Keratinocyte (primary cell): ENCODE measurements around the gene TRPM2. TPM values are rescaled to one million over a fixed set of nuclear protein-coding genes. Genes with fewer than 3 reads are reported as not detected.

Experiments used
- DNase-seq: peaks from one replicate; pipeline ENCODE4 v3.0.0-alpha.2; 2011; ENCODE audit warnings: low read depth, missing footprints, low spot score
- FAIRE-seq: peaks from 2 replicates; lab custom pipeline; 2011; peaks lifted over from hg19 to GRCh38; lab: Jason Lieb, UNC
- H2AFZ ChIP-seq: 2 replicates; pipeline ENCODE4 v1.6.0; 2012; ENCODE audit warnings: low read length, control low read depth, inconsistent platforms; ENCODE audit not compliant: control insufficient read depth
- H3K27ac ChIP-seq: 2 replicates; pipeline ENCODE4 v1.5.1; 2011; ENCODE audit warnings: low read length; ENCODE audit not compliant: control insufficient read depth, insufficient read depth
- H3K27me3 ChIP-seq: 3 replicates; pipeline ENCODE4 v1.6.0; 2011; ENCODE audit warnings: low read length; ENCODE audit not compliant: control insufficient read depth, insufficient read depth; ENCODE audit errors: extremely low read depth
- H3K36me3 ChIP-seq, 2 experiments: 2 replicates in 1 of 2; 3 replicates in 1 of 2; pipeline ENCODE4 v1.5.1; 2011; ENCODE audit warnings: low read length in 2 of 2, mild to moderate bottlenecking in 1 of 2; ENCODE audit not compliant: control insufficient read depth in 2 of 2, insufficient read depth in 2 of 2; ENCODE audit errors: extremely low read depth in 1 of 2
- H3K4me1 ChIP-seq: 3 replicates; pipeline ENCODE4 v1.5.1; 2011; ENCODE audit warnings: low read length; ENCODE audit not compliant: control insufficient read depth, insufficient read depth; ENCODE audit errors: extremely low read depth
- H3K4me2 ChIP-seq: 3 replicates; pipeline ENCODE4 v1.6.0; 2011; ENCODE audit warnings: low read depth, low read length; ENCODE audit not compliant: control insufficient read depth, insufficient read depth; ENCODE audit errors: extremely low read depth
- H3K4me3 ChIP-seq, 3 experiments: fragments of 200-600 bp in 1 of 3; sonication (generic) in 1 of 3; 2 replicates in 2 of 3; 3 replicates in 1 of 3; pipeline ENCODE4 v1.5.1; 2011 to 2016; ENCODE audit warnings: low read length in 3 of 3, mild to moderate bottlenecking in 3 of 3, control low read depth in 2 of 3, inconsistent platforms in 1 of 3, low read depth in 1 of 3, mixed read lengths in 1 of 3, mixed run types in 1 of 3, moderate library complexity in 1 of 3; ENCODE audit not compliant: control insufficient read depth in 2 of 3, insufficient read depth in 2 of 3; ENCODE audit errors: extremely low read depth in 1 of 3
- H3K79me2 ChIP-seq: 2 replicates; pipeline ENCODE4 v1.6.0; 2012; ENCODE audit warnings: low read length; ENCODE audit not compliant: control insufficient read depth, insufficient read depth
- H3K9ac ChIP-seq: 3 replicates; pipeline ENCODE4 v1.6.0; 2011; ENCODE audit warnings: low read length; ENCODE audit not compliant: control insufficient read depth, insufficient read depth; ENCODE audit errors: extremely low read depth
- H3K9me1 ChIP-seq: 3 replicates; pipeline ENCODE4 v1.6.0; 2011; ENCODE audit warnings: low read length; ENCODE audit not compliant: control insufficient read depth, insufficient read depth; ENCODE audit errors: extremely low read depth
- H3K9me3 ChIP-seq: 2 replicates; pipeline ENCODE4 v1.5.1; 2012; ENCODE audit warnings: low read depth, low read length; ENCODE audit not compliant: control insufficient read depth
- H4K20me1 ChIP-seq: 3 replicates; pipeline ENCODE4 v1.6.0; 2011; ENCODE audit warnings: low read length; ENCODE audit not compliant: control insufficient read depth, insufficient read depth; ENCODE audit errors: extremely low read depth
- CTCF ChIP-seq, 3 experiments: IDR thresholded peaks in 1 of 3; conservative IDR thresholded peaks in 1 of 3; optimal IDR thresholded peaks in 1 of 3; 2 replicates in 2 of 3; 3 replicates in 1 of 3; pipeline versions ENCODE3 to v1.5.1; 2011; ENCODE audit warnings: low read length in 3 of 3, mild to moderate bottlenecking in 3 of 3, moderate library complexity in 2 of 3, control low read depth in 1 of 3, inconsistent platforms in 1 of 3; ENCODE audit not compliant: insufficient read depth in 2 of 3; ENCODE audit errors: extremely low read depth in 1 of 3
- EZH2 ChIP-seq: IDR thresholded peaks from one replicate; pipeline ENCODE4 v1.6.1; 2012; ENCODE audit warnings: inconsistent platforms, mild to moderate bottlenecking, low read length, moderate library complexity
- dilution Hi-C: fragments of 300-500 bp; cut with MboI; formaldehyde crosslinking; loops from one replicate; pipeline ENCODE4 v1.7.0; 2020; ENCODE audit warnings: low sequenced_read_pairs; ENCODE audit not compliant: extremely low pct_ligation_motif_present
- polyA plus RNA-seq, 5 experiments: library from polyadenylated mRNA; depleted of rRNA in 3 of 5; stranded (reverse) in 3 of 5; stranded (forward) in 1 of 5; unstranded in 1 of 5; fragments of >200 nt; gene quantifications; 1 replicate in 1 of 5; 2 replicates in 3 of 5; 3 replicates in 1 of 5; pipeline versions ENCODE4 v1.2.1 to v1.2.3, GENCODE V29; 2011 to 2012; ENCODE audit warnings: missing spikeins in 2 of 5, low read depth in 1 of 5, low replicate concordance in 1 of 5

The TRPM2 gene
- polyA plus RNA-seq, 1 donor (not counting 4 experiments of a cell fraction or from before 2014, with no cell fraction given): 0.31 TPM

DNA sequence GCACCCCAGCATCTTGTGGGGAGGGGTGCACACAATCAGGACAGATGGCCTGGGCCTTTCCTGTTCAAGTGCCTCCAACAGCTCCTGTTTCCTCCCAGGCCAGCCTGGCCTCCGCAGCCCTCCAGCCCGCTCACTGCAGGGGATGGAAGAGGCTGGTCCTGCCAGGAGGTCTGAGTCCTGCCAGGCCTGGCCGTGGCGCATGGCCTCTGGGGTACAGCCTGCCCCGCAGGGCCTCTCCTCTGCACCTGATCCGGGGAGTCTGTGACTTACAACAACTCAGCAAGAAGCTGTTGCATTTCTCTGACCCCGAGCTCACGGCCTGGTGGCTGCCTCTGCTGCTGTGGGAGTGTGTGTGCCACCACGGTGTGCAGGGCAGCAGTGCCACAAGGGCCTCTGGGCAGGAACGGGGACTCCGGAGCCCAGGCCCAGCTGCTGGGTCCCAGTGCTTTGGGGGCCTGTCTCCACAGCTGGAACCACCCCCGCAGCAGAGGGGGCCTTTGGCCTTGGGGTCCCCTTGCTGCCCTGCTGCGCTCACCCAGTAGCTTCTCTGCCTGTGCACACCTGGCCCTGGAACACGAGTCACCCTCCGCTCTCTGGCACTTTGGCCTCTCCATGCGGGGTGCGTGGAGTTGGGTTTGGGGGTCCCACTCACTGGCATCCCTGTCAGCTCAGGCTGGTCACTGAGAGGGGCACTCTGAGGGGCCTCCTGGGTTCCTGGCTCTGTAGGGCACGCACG, 84.4 kb downstream of the TRPM2 start:
- no peak for FAIRE-seq
- dilution Hi-C loops: no loop called here

GRCh38 chr21:44438531-44439210, 85.2 kb downstream of the TRPM2 start:
- Histone ChIP-seq H3K4me2 (no peak overlapping the region), H4K20me1 (no peaks in the 10 kb centered on the region), H3K27me3 (peaks cover 16% of the 10 kb centered on the region), H2AFZ (no peak overlapping the region), H3K9me3 (no peaks in the 10 kb centered on the region), H3K9ac (no peak overlapping the region), H3K36me3 (no peaks in the 10 kb centered on the region), H3K27ac (no peak overlapping the region), H3K4me3 (no peak overlapping the region), H3K79me2 (no peaks in the 10 kb centered on the region), H3K4me1 (no peaks in the 10 kb centered on the region), H3K9me1 (no peaks in the 10 kb centered on the region)
- FAIRE-seq: no peak
- TF ChIP-seq CTCF (optimal IDR thresholded peaks at IDR 0.05 in 1 of 3, IDR thresholded peaks at IDR 0.05 in 1 of 3, conservative IDR thresholded peaks at IDR 0.05 in 1 of 3; ENCODE audit: extremely low read depth in 1 of 3, insufficient read depth in 2 of 3, low read length in 3 of 3) (no peak), EZH2 (no peak)
- dilution Hi-C loops: no loop called here
- DNase-seq: no peak

More for the DNA sequence above, 84.4 kb downstream of the TRPM2 start:
- H3K4me3 ChIP-seq: no peak overlapping the region
- peaks cover 16% of the 10 kb centered on the region for H3K27me3 ChIP-seq
- no peak overlapping the region for H3K9ac ChIP-seq
- H3K9me1 ChIP-seq: no peaks in the 10 kb centered on the region
- H3K36me3 ChIP-seq: no peaks in the 10 kb centered on the region
- TF ChIP-seq CTCF (optimal IDR thresholded peaks at IDR 0.05 in 1 of 3, IDR thresholded peaks at IDR 0.05 in 1 of 3, conservative IDR thresholded peaks at IDR 0.05 in 1 of 3; ENCODE audit: extremely low read depth in 1 of 3, insufficient read depth in 2 of 3, low read length in 3 of 3) (no peak), EZH2 (no peak)
- no peak overlapping the region for H3K4me2 ChIP-seq
- no peaks in the 10 kb centered on the region for H3K9me3 ChIP-seq
- no peak overlapping the region for H2AFZ ChIP-seq
- no peak overlapping the region for H3K27ac ChIP-seq
- no peaks in the 10 kb centered on the region for H4K20me1 ChIP-seq
- DNase-seq: no peak
- H3K79me2 ChIP-seq: no peaks in the 10 kb centered on the region
- H3K4me1 ChIP-seq: no peaks in the 10 kb centered on the region
